HL-60 (cell line): Measurements from ENCODE around the gene NARF.

ENCODE experiments used
- DNase-seq, 2 experiments: peaks; one replicate each; pipeline ENCODE4 v3.0.0-alpha.2; 2010 to 2020; ENCODE audit warnings: low read depth in 1 of 2, low spot score in 1 of 2
- H3K27ac ChIP-seq: fragments of 250-450 bp; sonication (Bioruptor Pico); replicated peaks from 2 replicates; pipeline ENCODE4 v1.5.1; 2020; ENCODE audit warnings: mild to moderate bottlenecking, moderate library complexity
- H3K27me3 ChIP-seq: fragments of 250-450 bp; sonication (Bioruptor Pico); 2 replicates; pipeline ENCODE4 v1.5.1; 2021; ENCODE audit warnings: mild to moderate bottlenecking, moderate library complexity; ENCODE audit not compliant: insufficient read depth, poor library complexity, severe bottlenecking
- H3K4me3 ChIP-seq: replicated peaks from 2 replicates; pipeline ENCODE4 v1.5.1; 2011; ENCODE audit warnings: mild to moderate bottlenecking, control low read depth, low read length; ENCODE audit not compliant: insufficient read depth
- CTCF ChIP-seq: IDR thresholded peaks from one replicate; pipeline ENCODE4 v1.5.1; 2011; ENCODE audit warnings: low read length, control low read depth, inconsistent platforms; ENCODE audit not compliant: insufficient read depth
- GABPA ChIP-seq: IDR thresholded peaks from 2 replicates; pipeline ENCODE4 v1.6.1; 2012; ENCODE audit warnings: low read depth
- POLR2AphosphoS5 ChIP-seq: IDR thresholded peaks from 2 replicates; pipeline ENCODE4 v1.6.1; 2012; ENCODE audit warnings: low read depth
- REST ChIP-seq: IDR thresholded peaks from 2 replicates; pipeline ENCODE4 v1.6.1; 2012; ENCODE audit warnings: low read depth; ENCODE audit not compliant: insufficient replicate concordance
- SPI1 ChIP-seq: IDR thresholded peaks from 2 replicates; pipeline ENCODE4 v1.6.1; 2012; ENCODE audit warnings: low read depth, mild to moderate bottlenecking, borderline replicate concordance

NARF gene

GRCh38 chr17:82483836-82484235, 25.3 kb downstream of the NARF start:
- TF ChIP-seq POLR2AphosphoS5 = no peak
- no peak for TF ChIP-seq SPI1
- no peak for TF ChIP-seq GABPA
- TF ChIP-seq REST = no peak
- TF ChIP-seq CTCF = no peak
- no peak for DNase-seq
- Histone ChIP-seq H3K27ac (no peak overlapping the region), H3K27me3 (no peaks in the 10 kb centered on the region), H3K4me3 (no peak overlapping the region)

- TF ChIP-seq GABPA = no peak
- no peak for TF ChIP-seq CTCF
- TF ChIP-seq REST = no peak
- TF ChIP-seq SPI1 = no peak
- TF ChIP-seq POLR2AphosphoS5 = no peak
- Histone ChIP-seq H3K4me3 (no peak overlapping the region), H3K27ac (no peak overlapping the region), H3K27me3 (no peaks in the 10 kb centered on the region)
- DNase-seq = no peak
These were observed 27.9 kb downstream of the NARF start for GRCh38 chr17:82486231-82487094.

- TF ChIP-seq REST (no peak), CTCF (no peak), GABPA (no peak), SPI1 (no peak), POLR2AphosphoS5 (no peak)
- H3K4me3 ChIP-seq = no peak overlapping the region
- H3K27ac ChIP-seq = no peak overlapping the region
- H3K27me3 ChIP-seq = no peaks in the 10 kb centered on the region
- DNase-seq = no peak
These were observed 29.4 kb downstream of the NARF start for GRCh38 chr17:82487910-82488309.
